ENCODE data around the gene SLC6A19. TPM values are rescaled to one million over a fixed set of nuclear protein-coding genes. Genes with fewer than 3 reads are reported as not detected.

SLC6A19 gene
- polyA plus RNA-seq, 1 donor, result 67.4 TPM

- DNase-seq, result no peak
Measured at GRCh38 chr5:1208221-1208742, 6.9 kb downstream of the SLC6A19 start.

- peak; percentile 76 for DNase-seq
Measured at GRCh38 chr5:1208743-1209488, 7.5 kb downstream of the SLC6A19 start.

GRCh38 chr5:1209489-1209852 lies 8.1 kb downstream of the SLC6A19 start:
- no peak for DNase-seq

DNA sequence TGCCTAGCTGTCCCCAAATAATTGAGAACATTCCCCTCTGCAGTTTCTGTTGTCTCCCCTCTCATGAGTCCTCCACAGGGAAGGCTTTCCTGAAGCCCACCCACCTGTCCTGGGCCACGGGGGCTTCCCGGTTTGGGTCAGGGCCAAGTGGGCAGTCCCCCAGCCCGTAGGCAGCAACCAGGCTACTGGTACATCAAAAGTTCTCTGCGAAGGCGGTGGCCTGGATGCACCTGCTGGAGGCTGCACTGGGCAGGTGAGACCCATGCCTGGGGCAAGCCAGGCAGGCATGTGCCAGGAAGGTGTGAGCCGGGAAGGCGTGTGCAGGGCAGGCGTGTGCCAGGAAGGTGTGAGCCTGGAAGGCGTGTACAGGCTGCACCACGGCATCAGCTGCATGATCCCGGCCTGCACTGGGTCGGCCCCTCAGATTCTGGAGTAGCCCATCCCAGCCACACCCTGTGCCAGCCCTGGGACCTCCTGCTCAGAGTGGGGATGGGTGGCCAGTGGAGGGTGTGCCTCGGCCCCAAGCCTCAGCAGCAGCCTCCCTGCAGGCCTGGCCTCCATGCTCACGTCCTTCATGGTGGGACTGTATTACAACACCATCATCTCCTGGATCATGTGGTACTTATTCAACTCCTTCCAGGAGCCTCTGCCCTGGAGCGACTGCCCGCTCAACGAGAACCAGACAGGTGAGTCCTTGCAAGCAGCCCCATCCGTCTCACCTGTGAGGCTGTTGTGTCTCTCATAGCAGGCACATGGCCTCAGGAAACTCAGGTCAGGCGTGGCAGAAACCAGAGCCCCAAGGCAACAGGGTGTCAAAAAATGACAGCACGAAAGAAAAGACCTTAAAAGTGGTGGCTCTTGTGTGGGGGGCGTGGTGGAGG lies 8.7 kb downstream of the SLC6A19 start:
- no peak for DNase-seq

DNA sequence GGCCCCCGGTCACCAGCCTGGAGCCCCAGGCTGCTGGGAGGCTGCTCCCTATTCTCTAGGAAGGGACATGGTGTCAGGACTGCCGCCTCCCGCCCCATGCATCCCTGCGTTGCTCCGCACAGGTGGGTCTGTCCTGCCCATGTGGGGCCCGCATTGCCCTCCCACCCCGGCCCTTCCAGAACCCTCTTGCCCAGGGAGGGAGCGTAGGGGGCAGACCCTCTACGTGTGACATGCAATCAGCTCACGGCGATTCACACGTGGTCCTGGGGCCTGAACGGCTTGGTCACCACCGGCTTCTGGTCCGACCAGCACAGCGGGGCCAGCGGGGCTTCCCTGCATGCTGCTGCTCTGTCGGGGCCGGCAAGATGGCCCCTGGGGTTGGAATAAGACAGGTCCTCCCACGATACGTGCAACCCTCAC lies 9.4 kb downstream of the SLC6A19 start:
- no peak for DNase-seq

DNA sequence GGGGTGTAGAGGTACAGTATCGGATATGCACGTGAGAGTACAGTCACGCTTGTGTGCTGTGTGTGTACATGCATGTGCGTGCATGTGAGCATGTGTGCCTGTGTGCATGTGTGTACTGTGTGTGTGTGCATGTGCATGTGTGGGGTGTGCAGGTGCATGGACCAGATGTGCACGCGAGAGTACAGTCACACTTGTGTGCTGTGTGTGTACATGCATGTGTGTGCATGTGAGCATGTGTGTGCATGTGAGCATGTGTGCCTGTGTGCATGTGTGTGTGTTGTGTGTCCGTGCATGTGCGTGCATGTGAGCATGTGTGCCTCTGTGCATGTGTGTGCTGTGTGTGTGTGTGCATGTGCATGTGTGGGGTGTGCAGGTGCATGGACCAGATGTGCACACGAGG lies 10.3 kb downstream of the SLC6A19 start:
- DNase-seq, result no peak

DNA sequence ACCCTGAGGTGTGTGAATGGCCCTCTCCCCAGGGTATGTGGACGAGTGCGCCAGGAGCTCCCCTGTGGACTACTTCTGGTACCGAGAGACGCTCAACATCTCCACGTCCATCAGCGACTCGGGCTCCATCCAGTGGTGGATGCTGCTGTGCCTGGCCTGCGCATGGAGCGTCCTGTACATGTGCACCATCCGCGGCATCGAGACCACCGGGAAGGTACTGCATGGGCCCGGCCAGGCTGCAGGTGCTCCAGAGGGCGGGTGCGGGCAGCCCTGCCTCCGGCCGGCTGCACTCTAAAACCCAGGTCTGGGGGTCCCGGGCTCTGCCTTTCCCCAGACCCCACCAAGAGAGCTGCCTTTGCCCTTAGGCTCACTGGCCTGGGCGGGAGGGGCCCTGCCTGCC lies 10.9 kb downstream of the SLC6A19 start:
- DNase-seq, result no peak

GRCh38 chr5:1212881-1213280 lies 11.5 kb downstream of the SLC6A19 start:
- no peak for DNase-seq

GRCh38 chr5:1213508-1214162 lies 12.2 kb downstream of the SLC6A19 start:
- no peak for DNase-seq

DNA sequence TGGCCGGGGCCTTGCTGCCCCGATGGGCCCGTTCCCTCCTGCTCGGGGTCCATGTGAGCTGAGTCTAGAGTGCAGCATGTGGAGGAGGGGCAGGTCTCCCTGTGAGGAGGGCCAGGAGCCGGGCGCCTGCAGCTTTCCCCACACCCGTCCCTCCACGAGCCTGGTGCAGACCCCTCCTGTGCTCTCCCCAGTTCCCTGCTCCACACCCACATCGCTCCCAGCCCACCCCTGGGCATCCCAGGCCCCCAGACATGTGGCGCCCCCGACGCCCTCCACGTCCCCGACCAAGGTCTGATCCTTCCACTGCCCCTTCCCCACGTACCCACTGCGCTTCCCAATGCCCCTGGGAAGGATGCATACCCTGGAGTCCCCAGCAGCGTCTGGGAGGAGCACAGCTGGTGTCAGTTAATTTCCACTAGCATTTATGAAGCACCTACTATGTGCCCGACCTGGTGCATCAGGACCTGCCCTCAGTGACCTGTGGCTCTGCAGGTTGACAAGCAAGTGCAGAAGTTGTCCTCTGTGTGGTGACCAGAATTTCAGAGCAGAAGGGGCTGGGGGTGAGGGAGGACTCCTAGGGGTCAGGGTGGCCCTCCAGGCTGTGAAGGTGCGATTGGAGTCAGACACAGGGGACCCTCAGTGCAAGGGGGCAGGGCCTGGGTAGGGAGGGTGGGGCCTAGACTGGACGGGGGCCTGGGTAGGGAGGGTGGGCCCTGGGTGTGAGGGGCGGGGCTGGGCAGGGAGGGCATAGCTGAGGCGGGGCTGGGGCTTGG lies 13.0 kb downstream of the SLC6A19 start:
- DNase-seq, result no peak

- no peak for DNase-seq
Measured at GRCh38 chr5:1214936-1215220, 13.5 kb downstream of the SLC6A19 start.

DNA sequence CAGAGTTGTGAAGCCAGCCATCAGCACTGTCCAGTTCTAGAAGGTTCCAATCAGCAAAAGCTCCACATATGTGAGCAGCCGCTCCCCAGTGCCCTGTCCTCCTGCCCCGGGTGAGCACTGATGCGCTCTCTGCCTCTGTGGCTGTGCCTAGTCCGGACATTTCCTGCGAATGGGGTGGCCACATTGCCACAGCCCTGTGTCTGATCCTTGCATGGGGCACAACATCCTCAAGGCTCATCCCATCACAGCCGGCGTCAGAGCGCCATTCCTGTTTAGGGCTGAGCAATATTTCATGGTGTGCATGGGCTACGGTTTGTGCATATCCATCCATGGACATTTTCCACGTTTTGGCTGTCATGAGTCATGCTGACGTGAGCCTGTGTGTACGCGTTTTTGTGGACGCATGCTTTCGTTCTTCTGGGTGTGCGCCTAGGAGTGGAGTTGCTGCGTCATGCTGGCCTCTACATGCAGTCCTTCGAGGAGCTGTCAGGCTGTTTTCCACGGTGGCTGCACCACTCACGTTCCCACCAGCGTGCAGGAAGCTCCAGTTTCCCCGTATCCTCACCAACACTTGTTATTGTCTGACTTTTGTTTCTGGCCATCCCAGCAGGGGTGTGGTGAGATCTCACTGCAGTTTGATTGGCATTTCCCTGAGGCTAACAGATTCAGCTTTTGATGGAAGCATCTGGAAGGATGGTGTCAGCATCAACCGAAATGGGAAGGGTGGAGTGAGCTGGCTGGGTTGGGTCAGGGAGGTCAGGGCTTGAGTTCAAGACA lies 14.1 kb downstream of the SLC6A19 start:
- DNase-seq, result no peak

GRCh38 chr5:1216211-1216917 lies 15.0 kb downstream of the SLC6A19 start:
- DNase-seq, result no peak

DNA sequence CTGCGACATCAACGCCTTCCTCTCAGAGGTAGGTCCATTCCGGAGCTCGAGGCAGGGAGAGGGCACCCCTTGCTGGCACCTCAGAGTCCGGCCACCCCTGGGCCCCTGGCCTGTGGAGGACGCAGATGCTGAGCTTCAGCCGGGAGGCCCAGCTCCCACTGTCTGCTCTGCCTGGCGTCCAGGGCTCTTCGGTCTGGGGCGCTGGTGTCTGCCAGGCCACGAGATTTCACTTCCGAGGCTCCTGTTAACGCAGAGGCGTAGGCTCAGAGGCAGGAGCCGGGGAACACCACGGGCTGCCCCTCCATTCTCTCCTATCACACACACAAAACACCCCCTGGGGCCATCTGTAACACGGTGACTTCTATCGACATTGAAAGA lies 15.5 kb downstream of the SLC6A19 start:
- DNase-seq, result no peak

DNA sequence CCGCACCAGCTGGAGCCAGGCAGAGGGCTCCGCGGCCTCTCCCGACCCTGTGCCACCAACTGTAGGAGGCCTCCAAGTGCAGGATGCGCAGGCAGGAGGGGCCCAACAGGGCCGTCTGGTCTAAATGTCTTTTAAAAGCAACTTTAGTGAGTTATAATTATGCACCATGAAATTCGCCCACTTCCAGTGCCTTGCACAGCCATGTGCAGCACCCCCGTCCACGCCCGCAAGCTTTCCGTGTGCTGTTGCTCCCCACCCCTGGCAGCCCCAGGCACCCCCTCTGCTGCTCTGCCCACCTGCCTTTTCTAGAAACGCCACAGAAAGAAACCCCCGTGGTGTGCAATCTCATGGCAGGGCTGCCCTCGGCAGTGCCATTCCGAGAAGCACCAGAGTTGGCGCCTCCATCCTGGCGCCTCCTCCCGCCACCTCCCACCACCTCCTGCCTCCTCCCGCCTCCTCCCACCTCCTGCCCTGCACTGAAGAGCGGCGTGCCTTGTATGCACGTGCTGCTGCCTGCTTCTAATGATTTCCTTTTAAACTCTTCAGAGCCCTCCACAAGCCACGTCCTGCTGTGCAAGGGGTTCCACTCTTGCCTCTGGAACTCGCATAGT lies 16.3 kb downstream of the SLC6A19 start:
- peak; percentile 46 for DNase-seq

DNA sequence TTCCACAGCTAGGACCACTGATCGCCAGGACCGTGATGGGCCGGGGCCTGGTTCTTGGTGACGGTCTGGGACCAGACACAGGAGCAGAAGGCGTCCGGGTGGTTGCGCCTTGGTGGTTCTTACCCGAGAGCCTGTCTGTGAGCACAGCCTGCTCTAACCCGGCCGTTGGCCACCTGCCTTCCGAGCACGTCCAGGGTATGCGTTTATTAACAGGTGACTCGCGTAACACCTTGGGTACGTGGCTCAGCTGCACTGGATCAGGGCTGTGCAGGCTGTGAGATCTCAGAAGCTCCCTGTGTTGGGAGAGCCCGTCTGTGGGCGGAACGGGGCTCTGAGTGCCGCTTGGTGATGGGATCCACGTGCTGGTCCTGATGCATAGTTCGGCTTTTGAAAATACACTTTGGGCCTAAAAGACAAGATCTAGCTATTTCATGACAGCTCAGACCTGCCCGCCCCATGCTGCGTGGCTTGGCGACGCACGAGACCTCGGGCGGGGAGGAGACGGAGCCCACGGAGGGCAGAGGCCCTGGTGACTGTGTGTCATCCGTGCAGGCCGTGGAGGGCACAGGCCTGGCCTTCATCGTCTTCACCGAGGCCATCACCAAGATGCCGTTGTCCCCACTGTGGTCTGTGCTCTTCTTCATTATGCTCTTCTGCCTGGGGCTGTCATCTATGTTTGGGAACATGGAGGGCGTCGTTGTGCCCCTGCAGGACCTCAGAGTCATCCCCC lies 17.1 kb downstream of the SLC6A19 start:
- no peak for DNase-seq

DNA sequence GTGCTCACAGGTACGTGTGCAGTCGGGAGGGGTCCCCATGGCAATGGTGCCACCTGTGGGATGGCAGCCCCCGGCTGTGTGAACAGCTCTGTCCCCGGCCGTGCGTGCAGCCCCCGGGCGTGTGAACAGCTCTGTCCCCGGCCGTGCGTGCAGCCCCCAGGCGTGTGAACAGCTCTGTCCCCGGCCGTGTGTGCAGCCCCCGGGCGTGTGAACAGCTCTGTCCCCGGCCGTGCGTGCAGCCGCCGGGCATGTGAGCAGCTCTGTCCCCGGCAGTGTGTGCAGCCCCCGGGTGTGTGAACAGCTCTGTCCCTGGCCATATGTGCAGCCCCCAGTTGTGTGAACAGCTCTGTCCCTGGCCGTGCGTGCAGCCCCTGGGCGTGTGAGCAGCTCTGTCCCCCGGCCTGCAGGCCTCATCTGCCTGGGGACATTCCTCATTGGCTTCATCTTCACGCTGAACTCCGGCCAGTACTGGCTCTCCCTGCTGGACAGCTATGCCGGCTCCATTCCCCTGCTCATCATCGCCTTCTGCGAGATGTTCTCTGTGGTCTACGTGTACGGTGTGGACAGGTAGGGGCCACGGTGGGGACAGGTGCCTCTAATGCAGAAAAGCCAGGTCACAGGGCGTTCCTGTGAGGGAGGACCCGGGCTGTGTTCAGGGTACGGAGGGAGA lies 17.8 kb downstream of the SLC6A19 start:
- DNase-seq, result no peak

- no peak for DNase-seq
Measured at GRCh38 chr5:1219768-1220100, 18.3 kb downstream of the SLC6A19 start.

DNA sequence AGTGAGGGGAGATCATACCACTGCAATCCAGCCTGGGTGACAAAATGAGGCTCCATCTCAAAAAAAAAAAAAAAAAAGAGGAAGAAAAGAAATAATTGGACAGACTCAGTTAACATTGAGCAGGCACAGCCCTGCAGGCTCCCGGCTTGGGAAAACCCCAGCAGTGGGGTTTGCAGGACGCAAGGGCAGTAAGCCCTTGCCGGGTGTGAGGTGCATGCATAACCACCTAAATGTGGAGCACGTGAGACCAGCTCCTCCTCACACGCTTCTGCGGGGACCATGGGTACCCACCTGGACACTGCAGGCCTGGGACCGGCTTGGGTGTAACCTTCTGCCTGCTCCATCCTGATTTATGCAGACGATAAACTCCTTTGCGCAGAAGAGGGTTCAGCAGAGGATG lies 19.0 kb downstream of the SLC6A19 start:
- DNase-seq, result no peak
